CD4-positive, alpha-beta T cell treated with Interleukin-6 for 4 hours (primary cell): ENCODE data around the gene NCOA1.
"Not testable (repeated sequence)": the region's sequence is repeated elsewhere in the genome, so short reads cannot be mapped to it uniquely, and the experiment has no call there.

ENCODE experiments used
- DNase-seq: peaks from one replicate; pipeline ENCODE4 v3.0.0-alpha.2; 2020; ENCODE audit warnings: mixed read lengths

Gene NCOA1

DNA sequence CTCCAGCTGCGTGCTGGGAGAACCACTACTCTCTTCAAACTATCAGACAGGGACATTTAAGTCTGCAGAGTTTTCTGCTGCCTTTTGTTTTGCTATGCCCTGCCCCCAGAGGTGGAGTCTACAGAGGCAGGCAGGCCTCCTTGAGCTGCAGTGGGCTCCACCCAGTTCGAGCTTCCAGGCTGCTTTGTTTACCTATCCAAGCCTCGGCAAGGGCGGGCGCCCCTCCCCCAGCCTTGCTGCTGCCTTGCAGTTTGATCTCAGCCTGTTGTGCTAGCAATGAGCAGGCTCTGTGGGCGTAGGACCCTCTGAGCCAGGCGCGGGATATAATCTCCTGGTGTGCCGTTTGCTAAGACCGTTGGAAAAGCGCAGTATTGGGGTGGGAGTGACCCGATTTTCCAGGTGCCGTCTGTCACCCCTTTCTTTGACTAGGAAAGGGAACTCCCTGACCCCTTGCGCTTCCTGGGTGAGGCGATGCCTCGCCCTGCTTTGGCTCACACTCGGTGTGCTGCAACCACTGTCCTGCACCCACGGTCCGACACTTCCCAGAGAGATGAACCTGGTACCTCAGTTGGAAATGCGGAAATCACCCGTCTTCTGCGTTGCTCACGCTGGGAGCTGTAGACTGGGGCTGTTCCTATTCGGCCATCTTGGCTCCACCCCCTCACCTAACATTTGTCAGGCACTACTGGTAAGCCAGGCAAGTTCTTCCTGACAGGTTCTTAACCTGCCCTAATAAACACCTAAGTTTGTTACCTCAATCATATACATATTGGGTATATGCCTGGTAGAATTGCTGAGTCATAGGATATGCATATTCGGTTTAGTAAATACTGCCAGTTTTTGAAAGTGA is 315.0 kb downstream of the NCOA1 start:
- DNase-seq: not testable (repeated sequence)

DNA sequence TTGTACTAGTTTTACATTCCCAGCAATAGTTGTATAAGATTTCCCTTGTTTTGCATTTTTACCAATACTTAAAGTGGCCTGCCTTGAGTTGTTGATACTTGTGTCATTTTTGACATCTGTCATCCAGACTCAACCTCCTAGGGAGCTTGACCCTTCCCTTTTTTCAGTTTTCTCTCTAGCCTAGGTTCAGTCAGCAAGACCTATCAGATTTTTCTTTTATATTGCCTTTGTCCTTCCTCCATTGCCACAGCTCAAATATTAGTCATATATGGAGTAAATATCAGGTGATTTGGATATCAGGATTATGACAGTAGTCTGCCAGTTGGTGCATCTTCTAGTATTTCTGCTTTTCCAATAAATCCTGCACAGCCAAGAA is 315.6 kb downstream of the NCOA1 start:
- DNase-seq: no peak

GRCh38 chr2:24809316-24810007 is 318.4 kb downstream of the NCOA1 start:
- DNase-seq: no peak

- DNase-seq: no peak
Observed at GRCh38 chr2:24813691-24814137, 322.7 kb downstream of the NCOA1 start.

DNA sequence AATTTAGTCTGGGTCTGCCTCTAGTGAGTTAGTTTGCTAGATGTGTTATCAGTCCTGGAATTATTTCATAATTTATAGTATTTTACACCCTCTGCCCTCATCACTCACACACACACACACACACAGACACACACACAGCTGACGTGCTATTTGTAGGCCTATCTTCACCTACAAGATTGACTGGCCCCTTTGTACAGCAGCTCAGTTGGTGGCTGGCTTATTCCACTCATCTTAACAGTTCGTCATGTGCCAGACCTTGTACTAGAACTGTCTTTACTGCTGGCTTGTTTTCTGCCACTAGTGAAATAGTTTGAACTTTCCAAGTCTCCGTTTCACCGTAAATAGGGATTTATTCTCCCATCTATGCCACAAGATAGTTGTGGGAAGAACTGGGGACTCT is 323.5 kb downstream of the NCOA1 start:
- no peak for DNase-seq

GRCh38 chr2:24815171-24815570 is 324.1 kb downstream of the NCOA1 start:
- DNase-seq: no peak

DNA sequence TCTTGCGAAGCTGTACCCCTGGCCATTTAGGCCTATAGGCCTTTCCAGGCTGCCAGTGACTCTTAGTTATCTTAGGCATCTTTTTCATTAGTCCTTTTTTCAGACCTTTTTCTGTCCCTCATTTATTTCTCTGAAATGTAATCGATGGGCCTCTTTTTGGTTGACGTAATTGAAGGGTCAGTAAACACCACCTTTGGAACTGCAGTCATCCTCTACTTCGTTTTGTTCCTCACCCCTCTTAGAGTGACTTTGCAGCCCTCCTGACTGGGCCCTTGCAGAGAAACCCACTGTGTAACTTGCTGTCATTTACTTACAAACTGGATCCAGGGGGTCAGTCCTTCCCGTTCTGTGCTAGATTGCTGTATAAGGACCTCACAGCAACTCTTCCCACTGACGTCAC is 325.4 kb downstream of the NCOA1 start:
- no peak for DNase-seq

DNA sequence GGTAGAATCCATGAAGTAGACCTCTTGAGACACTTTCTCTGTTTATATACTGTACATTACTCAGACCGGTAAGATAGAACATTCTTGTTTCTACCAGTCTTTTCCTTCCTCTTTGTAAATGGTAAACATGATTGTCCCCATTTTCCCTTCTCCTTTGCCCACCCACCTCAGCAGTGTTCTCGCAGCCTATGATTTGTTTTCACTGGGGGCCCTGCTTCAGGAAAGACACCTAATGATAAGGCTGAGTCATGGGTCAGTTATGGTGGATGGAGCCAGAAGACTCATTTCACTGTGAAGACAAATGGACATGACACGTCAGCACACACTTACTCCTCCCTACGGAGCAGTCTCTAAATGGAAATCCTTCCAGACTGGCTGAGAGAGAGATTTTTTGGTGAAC is 325.8 kb downstream of the NCOA1 start:
- DNase-seq: no peak

- DNase-seq: no peak
Observed at GRCh38 chr2:24818721-24819167, 327.7 kb downstream of the NCOA1 start.

- no peak for DNase-seq
Observed at GRCh38 chr2:24819442-24820174, 328.6 kb downstream of the NCOA1 start.

DNA sequence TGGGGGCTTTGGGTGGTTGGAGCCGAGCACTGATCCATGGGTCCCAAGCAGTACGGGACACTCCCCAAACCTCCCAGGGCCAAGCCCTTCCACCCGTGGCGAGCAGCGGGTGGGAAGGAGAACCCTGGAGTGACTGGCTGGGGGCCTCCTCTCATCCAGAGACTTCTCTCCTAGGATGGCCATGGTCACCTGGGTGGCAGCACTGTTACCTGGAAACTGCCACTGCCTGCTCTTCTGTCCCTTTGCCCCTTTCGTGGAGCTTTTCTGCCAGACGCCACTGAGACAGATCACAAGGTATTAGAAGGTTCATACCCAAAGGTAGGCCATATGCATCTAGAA is 329.1 kb downstream of the NCOA1 start:
- no peak for DNase-seq
